ENCODE measurements around the gene ZBTB16.

DNA sequence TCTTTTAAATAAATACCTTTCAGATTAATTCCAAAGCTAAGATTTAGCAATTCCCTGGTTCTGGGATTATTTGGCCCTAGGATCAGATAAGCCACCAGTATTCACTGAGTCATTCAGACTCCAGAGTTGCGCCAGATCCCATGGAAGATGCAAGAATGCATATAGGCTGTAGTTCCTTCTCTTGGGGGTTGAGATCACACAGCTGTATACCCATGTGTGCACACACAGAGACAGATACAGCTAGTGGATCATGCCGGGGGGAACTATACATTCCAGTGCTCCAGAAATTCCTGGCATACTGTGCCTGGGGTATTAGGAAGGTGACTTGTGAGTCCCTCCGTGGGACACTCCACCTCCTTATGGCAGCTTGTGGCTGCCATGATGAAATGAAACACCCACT, 75.4 kb downstream of the ZBTB16 start:
- TF ChIP-seq EZH2 (optimal IDR thresholded peaks at IDR 0.05; ENCODE audit: low read depth, low read length) (no peak), EZH2phosphoT487 (IDR thresholded peaks at IDR 0.05; ENCODE audit: low read length) (no peak)
- TF ChIP-seq, protein P1, sequence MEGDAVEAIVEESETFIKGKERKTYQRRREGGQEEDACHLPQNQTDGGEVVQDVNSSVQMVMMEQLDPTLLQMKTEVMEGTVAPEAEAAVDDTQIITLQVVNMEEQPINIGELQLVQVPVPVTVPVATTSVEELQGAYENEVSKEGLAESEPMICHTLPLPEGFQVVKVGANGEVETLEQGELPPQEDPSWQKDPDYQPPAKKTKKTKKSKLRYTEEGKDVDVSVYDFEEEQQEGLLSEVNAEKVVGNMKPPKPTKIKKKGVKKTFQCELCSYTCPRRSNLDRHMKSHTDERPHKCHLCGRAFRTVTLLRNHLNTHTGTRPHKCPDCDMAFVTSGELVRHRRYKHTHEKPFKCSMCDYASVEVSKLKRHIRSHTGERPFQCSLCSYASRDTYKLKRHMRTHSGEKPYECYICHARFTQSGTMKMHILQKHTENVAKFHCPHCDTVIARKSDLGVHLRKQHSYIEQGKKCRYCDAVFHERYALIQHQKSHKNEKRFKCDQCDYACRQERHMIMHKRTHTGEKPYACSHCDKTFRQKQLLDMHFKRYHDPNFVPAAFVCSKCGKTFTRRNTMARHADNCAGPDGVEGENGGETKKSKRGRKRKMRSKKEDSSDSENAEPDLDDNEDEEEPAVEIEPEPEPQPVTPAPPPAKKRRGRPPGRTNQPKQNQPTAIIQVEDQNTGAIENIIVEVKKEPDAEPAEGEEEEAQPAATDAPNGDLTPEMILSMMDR (IDR thresholded peaks at IDR 0.05; ENCODE audit: low read length) = no peak

Measured in MM.1S (cell line).